Hepatocyte (in vitro differentiated cells): ENCODE data around the gene RTTN. TPM values are rescaled to one million over a fixed set of nuclear protein-coding genes. Genes with fewer than 3 reads are reported as not detected.

ENCODE experiments used
- DNase-seq: peaks from one replicate; pipeline ENCODE4 v3.0.0-alpha.2; 2016; ENCODE audit warnings: low spot score
- H2AFZ ChIP-seq: fragments of 200-600 bp; sonication (generic); 2 replicates; pipeline ENCODE4 v1.6.0; 2016; ENCODE audit warnings: antibody characterized with exemption, mild to moderate bottlenecking
- H3K27ac ChIP-seq: fragments of 200-600 bp; sonication (generic); 2 replicates; pipeline ENCODE4 v1.5.1; 2016; ENCODE audit warnings: mild to moderate bottlenecking
- H3K27me3 ChIP-seq: fragments of 200-600 bp; sonication (generic); 2 replicates; pipeline ENCODE4 v1.6.1; 2016
- H3K36me3 ChIP-seq: fragments of 200-600 bp; sonication (generic); replicated peaks from 2 replicates; pipeline ENCODE4 v1.5.1; 2016; ENCODE audit warnings: low read depth; ENCODE audit not compliant: insufficient read depth
- H3K4me1 ChIP-seq: fragments of 200-600 bp; sonication (generic); 2 replicates; pipeline ENCODE4 v1.5.1; 2016; ENCODE audit warnings: mild to moderate bottlenecking, moderate library complexity; ENCODE audit not compliant: insufficient read depth
- H3K4me2 ChIP-seq: fragments of 200-600 bp; sonication (generic); 2 replicates; pipeline ENCODE4 v1.6.0; 2016
- H3K4me3 ChIP-seq: fragments of 200-600 bp; sonication (generic); 2 replicates; pipeline ENCODE4 v1.5.1; 2016; ENCODE audit warnings: mild to moderate bottlenecking
- H3K79me2 ChIP-seq: fragments of 200-600 bp; sonication (generic); 2 replicates; pipeline ENCODE4 v1.6.0; 2017; ENCODE audit warnings: mild to moderate bottlenecking
- H3K9me2 ChIP-seq: fragments of 200-600 bp; sonication (generic); replicated peaks from 2 replicates; pipeline ENCODE4 v1.6.0; 2017; ENCODE audit warnings: mild to moderate bottlenecking; ENCODE audit not compliant: insufficient read depth
- H3K9me3 ChIP-seq: fragments of 200-600 bp; sonication (generic); 2 replicates; pipeline ENCODE4 v1.5.1; 2016; ENCODE audit warnings: low read depth, mild to moderate bottlenecking
- H4K20me1 ChIP-seq: fragments of 200-600 bp; sonication (generic); 2 replicates; pipeline ENCODE4 v1.6.0; 2016; ENCODE audit warnings: mild to moderate bottlenecking; ENCODE audit not compliant: insufficient read depth, poor library complexity, severe bottlenecking
- CTCF ChIP-seq: fragments of 200-600 bp; sonication (generic); IDR thresholded peaks from 2 replicates; pipeline ENCODE4 v1.5.1; 2016; ENCODE audit warnings: antibody characterized with exemption, mild to moderate bottlenecking; ENCODE audit not compliant: poor library complexity
- EZH2 ChIP-seq: fragments of 200-600 bp; sonication (generic); IDR thresholded peaks from 2 replicates; pipeline ENCODE4 v1.6.1; 2016; ENCODE audit warnings: antibody characterized with exemption, mild to moderate bottlenecking, borderline replicate concordance
- EZH2phosphoT487 ChIP-seq: fragments of 200-600 bp; sonication (generic); IDR thresholded peaks from one replicate; pipeline ENCODE4 v1.6.1; 2018; ENCODE audit warnings: antibody characterized with exemption, mild to moderate bottlenecking, low read depth, moderate library complexity; ENCODE audit not compliant: unreplicated experiment, severe bottlenecking
- WGBS: methylation state at CpG from one replicate; pipeline ENCODE4 v1.1.6; 2016; ENCODE audit warnings: low lambda C conversion rate; ENCODE audit errors: missing lambda C conversion rate; 5-methylcytosine and 5-hydroxymethylcytosine counted together
- polyA plus RNA-seq: library from polyadenylated mRNA; unstranded; fragments of >200 nt; fragmentation: Nextera tagmentation; extraction: Ambion mirVana; gene quantifications from 2 replicates; pipeline ENCODE4 v1.2.1, GENCODE V29; 2016
- total RNA-seq: library from RNA; depleted of rRNA; stranded (reverse); fragments of >200 nt; gene quantifications from 2 replicates; pipeline ENCODE4 v1.2.3, GENCODE V29; 2014

RTTN gene
- total and polyA plus RNA-seq, 2 experiments from 2014 or later, result 2.5 to 14.0 TPM

GRCh38 chr18:70037431-70038061, 167.9 kb downstream of the RTTN start:
- H3K4me2 ChIP-seq, result no peak overlapping the region
- H4K20me1 ChIP-seq, result no peaks in the 10 kb centered on the region
- H3K79me2 ChIP-seq, result no peaks in the 10 kb centered on the region
- H3K4me3 ChIP-seq, result no peak overlapping the region
- TF ChIP-seq EZH2 (no peak), EZH2phosphoT487 (no peak), CTCF (no peak)
- H3K36me3 ChIP-seq, result no peaks in the 10 kb centered on the region
- H3K9me3 ChIP-seq, result no peaks in the 10 kb centered on the region
- WGBS, result 95% methylated on average over 6 of the region's 6 CpGs
- no peak overlapping the region for H2AFZ ChIP-seq
- no peaks in the 10 kb centered on the region for H3K4me1 ChIP-seq
- no peak for DNase-seq
- H3K9me2 ChIP-seq, result no peaks in the 10 kb centered on the region
- no peak overlapping the region for H3K27ac ChIP-seq
- no peaks in the 10 kb centered on the region for H3K27me3 ChIP-seq

GRCh38 chr18:70036771-70037347, 168.6 kb downstream of the RTTN start:
- WGBS, result 94% methylated on average over 8 of the region's 8 CpGs

GRCh38 chr18:70036168-70036567, 169.3 kb downstream of the RTTN start:
- Histone ChIP-seq H3K4me3 (no peak overlapping the region), H3K4me2 (no peak overlapping the region), H3K36me3 (no peaks in the 10 kb centered on the region), H3K9me3 (no peaks in the 10 kb centered on the region), H3K4me1 (no peaks in the 10 kb centered on the region), H3K79me2 (no peaks in the 10 kb centered on the region), H3K27me3 (no peaks in the 10 kb centered on the region), H2AFZ (no peak overlapping the region), H3K27ac (no peak overlapping the region), H4K20me1 (no peaks in the 10 kb centered on the region), H3K9me2 (no peaks in the 10 kb centered on the region)
- TF ChIP-seq EZH2, result no peak
- no peak for TF ChIP-seq CTCF
- TF ChIP-seq EZH2phosphoT487, result no peak
- DNase-seq, result no peak
- 96% methylated on average over 2 of the region's 2 CpGs for WGBS

More at GRCh38 chr18:70036771-70037347, 168.6 kb downstream of the RTTN start:
- H3K79me2 ChIP-seq, result no peaks in the 10 kb centered on the region
- H3K4me2 ChIP-seq, result no peak overlapping the region
- no peak overlapping the region for H2AFZ ChIP-seq
- H3K4me3 ChIP-seq, result no peak overlapping the region
- no peaks in the 10 kb centered on the region for H3K27me3 ChIP-seq
- DNase-seq, result no peak
- no peak overlapping the region for H3K27ac ChIP-seq
- H3K4me1 ChIP-seq, result no peaks in the 10 kb centered on the region
- TF ChIP-seq CTCF (no peak), EZH2 (no peak), EZH2phosphoT487 (no peak)
- H3K36me3 ChIP-seq, result no peaks in the 10 kb centered on the region
- no peaks in the 10 kb centered on the region for H3K9me2 ChIP-seq
- no peaks in the 10 kb centered on the region for H4K20me1 ChIP-seq
- no peaks in the 10 kb centered on the region for H3K9me3 ChIP-seq
